Right renal cortex interstitium (tissue), 3 donors: Measurements from ENCODE around the gene PPA1. TPM values are rescaled to one million over a fixed set of nuclear protein-coding genes. Genes with fewer than 3 reads are reported as not detected.
"Not testable (repeated sequence)": the region's sequence is repeated elsewhere in the genome, so short reads cannot be mapped to it uniquely, and the experiment has no call there.

Experiments
- DNase-seq, 3 donors: peaks; one replicate each; pipeline ENCODE4 v3.0.0-alpha.2; 2013; ENCODE audit warnings: low read depth in 3 of 3, low spot score in 2 of 3
- polyA plus RNA-seq, 3 donors: library from polyadenylated mRNA; unstranded; fragments of 120-200 nt; gene quantifications; one replicate each; pipeline ENCODE4 v1.2.1, GENCODE V29; 2013; ENCODE audit not compliant: insufficient read length in 3 of 3

Gene PPA1
- polyA plus RNA-seq, 3 donors, result 99.4 to 112 (median 103) TPM

DNA sequence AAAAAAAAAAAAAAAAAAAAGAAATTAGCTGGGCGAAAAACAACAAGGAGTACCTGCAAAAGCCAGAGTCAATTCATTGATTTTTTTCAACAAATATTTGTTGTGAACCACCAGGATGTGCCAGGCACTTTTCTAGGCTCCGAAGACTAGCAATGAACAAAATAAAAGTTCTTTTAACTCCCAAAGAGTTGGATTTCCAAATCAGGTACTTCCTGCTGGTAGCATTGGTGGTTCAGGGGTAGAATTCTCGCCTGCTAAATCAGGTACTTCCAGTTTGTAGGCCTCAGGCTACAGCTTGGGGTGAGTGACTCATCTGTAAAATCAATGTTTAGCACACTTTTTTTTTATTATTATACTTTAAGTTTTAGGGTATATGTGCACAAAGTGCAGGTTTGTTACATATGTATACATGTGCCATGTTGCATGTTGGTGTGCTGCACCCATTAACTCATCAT, 10.9 kb downstream of the PPA1 start:
- DNase-seq, result no peak

DNA sequence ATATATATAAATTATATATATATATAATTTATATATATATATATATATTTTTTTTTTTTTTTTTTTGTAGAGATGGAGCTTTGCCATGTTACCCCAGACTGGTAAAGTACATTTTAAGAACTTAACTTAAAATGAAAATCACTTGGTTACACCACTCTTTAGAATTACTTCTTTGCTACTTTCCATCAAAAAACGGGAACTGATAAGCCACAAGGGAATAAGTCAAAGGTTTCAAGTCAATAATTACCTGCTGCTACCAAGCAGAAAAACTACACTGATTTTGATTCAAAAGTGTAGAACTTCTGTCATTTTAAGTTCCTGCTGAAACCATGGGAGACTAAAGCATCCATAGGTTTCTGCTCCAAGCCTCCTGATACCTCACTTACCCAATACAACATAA, 12.2 kb downstream of the PPA1 start:
- no peak for DNase-seq

DNA sequence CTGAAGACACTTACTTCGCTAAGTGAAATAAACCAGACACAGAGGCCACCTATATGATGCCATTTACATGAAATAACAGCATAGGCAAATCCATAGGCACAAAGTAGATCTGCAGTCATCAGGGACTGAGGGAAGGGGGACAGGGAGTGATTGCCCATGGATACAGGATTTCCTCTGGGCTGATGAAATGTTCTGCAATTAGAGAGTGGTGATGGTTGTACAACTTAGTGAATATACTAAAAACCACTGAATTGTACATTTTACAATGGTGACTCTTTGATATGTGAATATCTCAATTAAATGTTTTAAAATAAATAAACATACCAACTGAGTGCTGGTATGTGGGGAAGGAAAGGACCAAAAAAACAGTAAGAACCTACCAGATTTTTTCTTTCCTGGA, 20.4 kb downstream of the PPA1 start:
- DNase-seq, result no peak

DNA sequence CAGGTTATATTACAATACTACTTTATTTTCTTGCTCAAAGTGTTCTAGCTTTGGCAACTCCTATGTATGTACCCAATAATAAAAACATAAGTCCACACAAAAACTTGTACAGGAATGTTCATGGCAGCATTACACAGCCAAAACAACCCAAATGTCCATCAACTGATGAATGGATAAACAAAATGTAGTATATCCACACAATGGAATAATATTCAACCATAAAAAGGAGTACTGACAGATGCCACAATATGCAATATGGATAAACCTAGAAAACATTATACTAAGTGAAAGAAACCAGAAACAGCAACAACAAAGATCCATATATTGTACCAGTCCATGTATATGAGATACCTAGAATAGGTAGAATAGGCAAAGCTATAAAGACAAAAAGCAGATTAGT, 21.0 kb downstream of the PPA1 start:
- no peak for DNase-seq

DNA sequence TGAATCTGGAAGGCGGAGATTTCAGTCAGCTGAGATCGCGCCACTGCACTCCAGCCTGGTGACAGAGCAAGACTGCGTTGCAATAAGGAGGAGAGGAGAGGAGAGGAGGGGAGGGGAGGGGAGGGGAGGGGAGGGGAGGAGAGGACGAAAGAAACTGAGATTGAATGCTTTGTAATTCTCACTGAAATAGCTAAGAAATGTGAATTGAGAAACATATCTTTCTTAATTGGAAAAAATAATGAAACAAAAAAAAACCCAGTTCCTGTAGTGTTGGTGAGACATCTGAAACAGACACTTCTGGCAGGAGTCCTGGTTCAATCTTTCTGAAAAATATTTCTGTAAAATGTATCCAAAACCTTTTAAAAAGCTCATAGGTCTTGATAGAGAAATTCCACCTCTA, 26.5 kb downstream of the PPA1 start:
- no peak for DNase-seq

DNA sequence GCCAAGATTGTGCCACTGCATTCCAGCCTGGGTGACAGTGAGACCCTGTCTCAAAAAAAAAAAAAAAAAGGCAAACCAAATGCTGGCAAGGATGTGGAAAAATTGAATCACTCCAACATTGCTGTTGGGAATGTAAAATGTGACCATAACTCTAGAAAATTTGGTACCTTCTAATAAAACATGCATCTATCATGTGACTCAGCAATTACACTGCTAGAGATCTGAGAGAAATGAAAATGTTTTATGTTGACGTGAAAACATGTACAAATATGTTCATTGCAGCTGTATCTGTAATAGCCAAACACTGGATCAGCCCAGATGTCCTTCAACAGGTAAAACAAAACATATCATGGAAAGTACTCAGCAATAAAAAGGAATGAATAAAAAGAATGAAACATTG, 32.1 kb downstream of the PPA1 start:
- no peak for DNase-seq

DNA sequence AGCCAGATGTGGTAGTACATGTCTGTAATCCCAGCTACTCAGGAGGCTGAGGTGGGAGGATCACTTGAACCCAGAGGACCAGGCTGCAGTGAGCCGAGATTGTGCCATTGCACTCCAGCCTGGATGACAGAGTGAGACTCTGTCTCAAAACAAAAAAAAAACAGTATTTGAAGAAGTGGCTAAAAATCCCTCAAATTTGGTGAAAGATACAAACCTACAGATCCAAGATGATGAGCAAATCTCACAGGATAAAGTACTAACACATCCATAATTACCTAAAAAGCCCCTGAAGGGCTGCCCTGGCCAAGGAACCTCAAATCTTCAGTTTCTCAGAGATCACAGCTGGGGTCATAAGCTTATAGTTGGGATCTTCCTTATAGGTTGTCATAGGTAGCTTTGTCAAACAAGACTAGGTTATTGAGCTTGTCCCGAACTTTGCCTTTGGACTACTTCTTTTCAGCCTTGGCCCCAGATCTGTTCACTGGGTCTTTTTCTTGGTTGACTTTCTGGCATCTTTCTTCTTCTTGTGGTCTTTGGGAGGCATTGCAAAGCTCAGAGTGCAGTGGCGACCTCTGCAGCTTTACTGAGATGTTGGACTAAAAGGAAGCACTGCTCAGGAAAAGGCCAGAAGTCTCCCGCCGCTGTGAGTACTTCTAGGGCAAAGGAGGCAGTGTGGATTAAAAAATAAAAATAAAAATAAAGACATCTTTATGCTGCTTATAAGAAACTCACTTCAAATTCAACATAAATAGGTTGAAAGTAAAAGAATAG, 34.3 kb downstream of the PPA1 start:
- no peak for DNase-seq

DNA sequence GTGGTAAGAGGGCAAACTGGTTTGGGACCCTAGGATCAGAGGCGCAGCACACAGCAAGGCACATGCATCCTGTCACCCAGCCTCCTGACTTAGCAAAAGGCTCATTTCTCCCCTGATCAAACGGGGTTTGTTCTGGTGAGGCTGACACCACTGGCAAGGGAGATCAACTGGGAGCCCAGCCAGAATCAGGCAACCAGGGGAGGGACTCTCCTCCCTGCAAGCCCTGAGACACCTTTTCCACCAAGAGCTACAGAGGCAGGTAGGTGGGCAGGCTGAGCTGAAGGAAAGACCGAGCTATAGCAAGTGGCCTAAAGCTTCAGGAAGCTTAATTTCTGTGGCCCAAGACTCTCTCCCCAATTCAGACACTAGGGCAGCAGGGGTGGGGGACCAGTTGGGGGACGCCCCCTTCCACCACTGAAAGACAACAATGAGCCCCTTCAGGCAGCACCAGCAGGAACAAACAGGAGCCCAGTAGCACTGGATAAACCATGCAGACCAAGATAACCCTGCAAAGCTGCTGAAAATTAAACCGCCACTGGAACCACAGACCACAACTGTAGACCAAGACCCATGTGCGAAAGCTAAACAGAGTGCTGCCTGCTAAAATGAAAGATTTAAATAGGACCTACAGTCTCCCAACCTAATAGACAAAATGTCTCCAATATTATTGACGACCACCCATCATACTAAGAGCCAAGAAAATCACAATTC, 35.8 kb downstream of the PPA1 start:
- DNase-seq, result no peak

DNA sequence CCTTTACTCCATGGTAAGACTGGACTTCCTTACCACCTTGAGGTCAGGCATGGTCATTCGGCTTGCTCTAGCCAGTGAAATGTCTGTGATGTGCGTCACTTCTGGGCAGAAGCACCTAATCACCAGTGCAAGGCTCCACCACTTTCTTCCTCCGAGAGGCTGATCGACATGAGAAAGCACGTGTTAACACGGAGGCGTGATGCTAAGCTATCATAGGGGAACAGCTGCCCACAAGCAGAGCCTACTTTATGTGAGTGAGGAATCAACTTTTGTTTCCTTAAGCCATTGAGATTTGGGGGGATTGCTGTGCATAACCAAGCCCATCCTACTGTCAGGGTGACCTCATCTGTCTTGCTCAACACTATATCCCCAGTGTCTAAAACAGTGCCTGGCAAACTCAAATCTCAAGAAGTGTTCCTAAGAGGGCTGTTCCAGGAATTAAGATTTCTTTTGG, 39.8 kb downstream of the PPA1 start:
- DNase-seq, result no peak

DNA sequence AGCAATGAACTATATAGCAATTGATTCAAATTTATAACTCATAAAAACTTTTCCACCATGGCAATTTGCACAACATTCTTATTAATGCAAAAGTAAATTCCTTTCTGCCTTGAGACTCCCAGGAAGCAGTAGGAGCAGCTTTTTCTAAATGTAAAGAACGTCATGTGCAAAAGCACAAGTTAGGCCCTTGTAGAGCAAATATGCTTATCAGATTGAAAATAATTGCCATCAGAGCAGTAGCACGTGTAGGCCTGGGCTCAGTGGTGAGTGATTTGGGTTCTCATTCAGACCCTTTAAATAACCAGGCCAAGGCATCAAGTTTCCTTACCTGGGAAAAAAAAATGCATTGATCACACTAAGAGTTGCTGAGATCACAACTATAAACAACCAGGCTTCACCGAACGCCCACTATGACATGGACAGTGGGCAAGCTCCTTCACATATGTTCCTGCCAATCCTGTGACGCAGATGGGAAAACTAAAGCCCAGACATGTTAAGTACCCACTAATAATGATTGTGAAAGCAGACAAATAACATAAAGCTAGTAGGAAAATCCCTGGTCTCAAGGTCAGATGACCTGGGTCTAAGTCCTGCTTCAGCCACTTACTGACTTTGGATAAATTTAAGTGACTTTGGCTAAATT, 40.8 kb downstream of the PPA1 start:
- DNase-seq, result no peak

DNA sequence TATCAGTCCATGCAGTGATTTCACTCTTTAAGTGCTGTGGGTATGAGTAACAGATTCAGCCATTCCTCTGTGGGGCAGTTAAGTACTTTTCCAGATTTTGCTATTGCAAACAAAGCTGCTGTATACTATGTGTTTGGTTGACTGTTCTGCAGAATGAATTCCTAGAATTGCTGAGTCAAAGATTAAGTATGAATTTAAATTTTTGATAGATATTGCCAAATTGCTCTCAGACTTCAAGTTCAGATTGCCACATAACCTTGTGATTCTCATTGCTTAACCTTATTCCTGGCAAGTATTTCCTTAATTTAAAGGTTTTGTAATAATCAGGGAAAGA, 41.3 kb downstream of the PPA1 start:
- DNase-seq, result no peak

DNA sequence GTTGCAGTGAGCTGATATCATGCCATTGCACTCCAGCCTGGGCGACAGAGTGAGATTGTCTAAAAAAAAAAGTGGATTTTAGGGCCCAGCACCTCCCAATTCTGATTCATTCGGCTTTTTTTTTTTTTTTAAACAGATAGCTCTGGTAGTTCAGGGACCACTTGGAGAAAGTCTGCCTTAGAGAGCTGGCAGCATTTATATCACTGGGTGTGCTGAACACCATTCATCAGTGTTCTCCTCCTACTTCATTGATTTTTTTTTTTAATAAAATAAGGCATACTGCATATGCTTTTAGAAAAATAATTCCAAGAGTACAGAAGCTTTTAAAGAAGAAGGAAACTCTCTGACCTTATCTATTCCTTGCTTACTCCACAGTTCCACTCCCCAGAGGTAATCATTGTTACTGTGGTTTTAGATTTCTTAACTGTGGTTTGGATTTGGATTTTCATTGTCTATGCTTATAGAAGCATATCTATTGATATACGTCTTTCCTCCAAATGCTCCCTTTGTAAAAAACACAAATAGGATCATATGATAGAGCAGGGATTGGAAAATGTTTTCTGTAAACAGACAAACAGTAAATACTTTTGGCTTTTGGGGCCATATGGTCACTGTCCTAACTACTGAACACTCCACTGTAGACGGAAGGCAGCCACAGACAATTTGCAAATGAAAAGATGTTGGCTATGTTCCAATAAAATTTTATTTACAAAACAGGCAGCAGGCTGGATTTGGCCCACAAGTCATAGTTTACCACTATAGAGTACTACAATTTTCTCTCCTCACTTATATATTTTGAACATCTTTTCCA, 41.9 kb downstream of the PPA1 start:
- no peak for DNase-seq

DNA sequence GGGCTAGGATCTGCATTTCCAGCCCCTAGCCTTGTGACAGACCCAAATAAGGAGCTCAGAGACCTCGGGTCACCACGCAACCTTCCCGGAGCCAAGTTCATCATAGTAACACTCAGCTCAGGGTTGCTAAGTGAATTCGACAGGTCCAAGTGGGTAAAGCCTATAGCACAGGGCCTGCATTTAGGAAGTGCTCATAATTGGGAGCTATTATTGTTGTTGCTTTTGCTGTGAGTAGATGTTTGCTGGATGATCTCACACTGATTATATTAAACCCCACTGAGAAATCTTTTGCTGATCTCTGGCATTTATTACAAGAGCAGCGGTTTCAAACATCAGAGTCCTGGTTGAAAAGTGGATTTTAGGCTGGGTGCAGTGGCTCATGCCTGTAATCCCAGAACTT, 42.6 kb downstream of the PPA1 start:
- DNase-seq, result no peak

DNA sequence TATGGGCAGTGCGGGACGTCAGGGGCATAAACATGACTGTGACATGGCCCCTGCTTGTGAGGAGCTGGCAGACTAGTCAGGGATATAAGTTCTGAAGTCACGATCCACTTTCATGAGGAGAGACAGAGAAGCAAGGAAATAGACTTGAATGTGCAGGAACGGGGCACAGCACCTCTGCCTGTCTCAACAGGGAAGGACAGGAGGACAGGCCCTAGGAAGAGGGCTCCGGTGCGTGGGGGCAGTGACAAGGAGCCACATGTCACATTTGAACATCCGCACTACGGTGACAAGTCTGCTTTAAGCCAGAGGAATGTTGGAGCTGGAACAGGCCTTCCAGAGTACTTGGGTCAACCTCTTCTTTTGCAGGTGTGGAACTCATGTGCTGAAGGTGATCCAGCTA, 43.1 kb downstream of the PPA1 start:
- DNase-seq, result no peak

DNA sequence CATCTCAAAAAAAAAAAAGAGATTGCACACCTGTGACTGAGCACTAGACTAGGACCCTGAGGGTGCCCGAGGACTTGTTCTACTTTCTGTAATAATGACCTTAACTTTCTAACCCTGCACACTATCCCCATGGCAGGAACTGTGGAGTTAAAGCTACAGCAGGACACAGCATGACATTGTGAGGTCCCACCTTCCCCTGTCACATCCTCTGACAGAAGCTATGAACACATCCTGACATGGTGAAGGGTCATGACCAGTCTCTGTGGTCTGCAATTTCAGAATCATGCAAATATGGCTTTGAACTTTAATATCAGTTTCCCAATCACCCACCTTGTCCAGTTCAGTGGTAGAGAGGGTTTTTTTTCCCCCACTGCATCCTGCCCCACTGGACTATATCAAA, 44.5 kb downstream of the PPA1 start:
- DNase-seq, result no peak

DNA sequence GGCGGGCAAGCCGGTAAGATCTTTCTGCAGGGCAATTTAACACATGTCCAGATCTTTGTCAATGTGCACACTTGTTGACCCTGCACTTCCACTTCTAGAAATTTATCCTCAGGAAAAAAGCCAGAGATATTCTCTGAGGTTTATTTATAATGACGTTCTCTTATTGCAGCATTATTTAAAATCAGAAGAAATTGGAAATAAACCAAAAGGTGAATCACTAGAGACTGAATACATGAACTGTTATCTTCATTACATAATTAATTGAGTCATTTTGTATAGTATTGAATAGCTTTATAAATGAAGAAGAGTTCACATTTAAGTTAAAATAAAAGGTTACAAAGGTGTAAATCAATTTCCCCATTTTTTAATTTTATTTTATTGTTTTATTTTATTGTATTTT, 46.7 kb downstream of the PPA1 start:
- DNase-seq, result no peak

DNA sequence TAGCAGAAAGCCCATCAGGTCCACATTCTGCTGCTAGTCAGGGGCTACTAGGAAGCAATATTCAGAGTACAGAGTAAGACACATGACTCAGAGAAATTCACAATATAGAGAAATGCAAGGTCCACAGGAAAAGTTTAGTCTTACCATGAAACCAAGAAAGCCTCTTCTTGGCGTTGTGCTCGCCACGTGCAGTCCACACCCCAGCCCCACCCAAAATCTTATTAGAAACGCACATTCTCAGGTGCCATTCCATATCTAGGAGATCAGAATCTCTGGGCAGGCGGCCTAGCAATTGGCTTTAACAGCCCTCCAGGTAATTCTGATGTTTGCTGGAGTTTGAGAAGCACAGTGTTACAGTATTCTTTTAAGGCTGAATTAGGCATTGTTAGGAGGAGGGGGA, 47.1 kb downstream of the PPA1 start:
- no peak for DNase-seq

DNA sequence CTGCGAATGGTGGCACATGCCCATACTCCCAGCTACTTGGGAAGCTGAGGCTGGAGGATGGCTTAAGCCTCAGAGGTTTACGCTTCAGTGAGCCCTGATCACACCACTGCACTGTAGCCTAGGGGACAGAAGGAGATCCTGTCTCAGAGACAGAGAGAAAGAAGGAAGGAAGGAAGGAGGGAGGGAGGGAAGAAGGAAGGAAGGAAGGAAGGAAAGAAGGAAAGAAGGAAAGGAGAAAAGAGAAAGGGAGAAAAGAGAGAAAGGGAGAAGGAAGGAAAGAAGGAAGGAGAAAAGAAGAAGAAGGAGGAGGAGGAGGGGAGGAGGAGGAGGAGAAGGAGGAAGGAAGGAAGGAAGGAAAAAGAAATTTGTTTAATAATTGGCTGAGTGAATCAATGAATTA, 49.9 kb downstream of the PPA1 start:
- DNase-seq, result no peak

DNA sequence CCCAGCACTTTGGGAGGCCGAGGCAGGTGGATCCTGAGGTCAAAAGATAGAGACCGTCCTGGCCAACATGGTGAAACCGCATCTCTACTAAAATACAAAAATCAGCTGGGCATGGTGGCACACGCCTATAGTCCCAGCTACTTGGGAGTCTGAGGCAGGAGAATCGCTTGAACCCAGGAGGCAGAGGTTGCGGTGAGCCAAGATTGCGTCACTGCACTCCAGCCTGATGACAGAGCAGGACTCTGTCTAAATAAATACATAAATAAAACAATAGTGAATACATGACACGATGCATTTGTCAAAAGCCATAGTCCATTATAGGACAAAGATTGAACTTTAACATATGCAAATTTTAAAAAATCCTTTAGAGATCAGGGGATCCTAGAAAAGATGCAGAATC, 54.0 kb downstream of the PPA1 start:
- not testable (repeated sequence) for DNase-seq

DNA sequence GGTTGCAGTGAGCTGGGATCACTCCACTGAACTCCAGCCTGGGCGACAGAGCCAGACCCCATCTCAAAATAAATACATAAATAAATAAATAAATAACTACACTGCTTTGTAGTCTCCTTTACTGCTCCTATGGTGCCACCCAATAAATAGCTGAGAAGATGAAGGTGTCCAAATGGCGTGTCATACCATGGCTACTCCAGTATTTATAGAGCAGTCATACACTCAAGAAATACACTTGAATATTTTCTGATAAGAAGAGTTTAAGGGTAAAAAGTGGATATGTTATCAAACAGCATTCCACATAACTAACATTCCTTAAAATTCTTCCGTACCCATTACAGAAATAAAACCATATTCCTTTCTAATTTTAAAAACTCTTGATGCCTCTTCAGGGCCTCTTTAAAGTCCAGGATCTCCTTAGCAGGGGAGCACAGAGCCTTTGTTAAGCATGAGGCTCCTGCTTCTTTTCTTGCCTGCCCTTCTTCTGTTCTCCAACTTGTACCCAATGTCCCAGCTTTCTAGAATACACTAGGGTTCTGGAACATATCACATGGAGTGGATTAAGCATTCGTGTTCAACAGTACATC, 55.0 kb downstream of the PPA1 start:
- no peak for DNase-seq

DNA sequence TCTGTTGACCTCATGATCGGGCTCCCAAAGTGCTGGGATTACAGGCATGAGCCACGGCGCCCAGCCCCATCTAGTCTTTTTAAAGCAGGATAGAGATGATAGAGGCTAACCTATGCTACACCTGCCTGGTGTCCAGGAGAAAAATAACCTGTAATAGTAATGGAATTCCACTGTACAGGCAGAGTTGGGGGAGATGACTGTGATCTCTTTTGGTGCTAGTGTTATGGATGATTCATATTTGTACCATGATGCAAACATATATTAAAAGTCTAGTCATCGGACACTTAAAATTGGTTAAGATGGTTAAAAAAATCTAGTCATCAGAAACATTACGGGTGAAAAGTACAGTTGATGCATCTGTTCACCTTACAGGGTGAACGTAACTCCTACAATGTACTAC, 56.8 kb downstream of the PPA1 start:
- DNase-seq, result no peak
